NCI-H1436 (cell line): ENCODE data around the gene MED13L.

ENCODE experiments used
- DNase-seq: peaks from one replicate; lab custom pipeline; 2025; lab: John Stamatoyannopoulos, UW

The MED13L gene

GRCh38 chr12:116089080-116089479, 188.4 kb downstream of the MED13L start:
- no peak for DNase-seq

- DNase-seq: no peak
These were observed 189.5 kb downstream of the MED13L start for GRCh38 chr12:116087962-116088361.

GRCh38 chr12:116087399-116087798, 190.1 kb downstream of the MED13L start:
- DNase-seq: no peak

GRCh38 chr12:116080415-116080814, 197.1 kb downstream of the MED13L start:
- DNase-seq: no peak

- no peak for DNase-seq
These were observed 199.1 kb downstream of the MED13L start for GRCh38 chr12:116078396-116078795.

GRCh38 chr12:116077431-116077830, 200.1 kb downstream of the MED13L start:
- no peak for DNase-seq

- DNase-seq: no peak
These were observed 201.1 kb downstream of the MED13L start for GRCh38 chr12:116076399-116076798.

GRCh38 chr12:116074686-116075085, 202.8 kb downstream of the MED13L start:
- no peak for DNase-seq

GRCh38 chr12:116071555-116072230, 205.8 kb downstream of the MED13L start:
- no peak for DNase-seq

GRCh38 chr12:116070444-116070843, 207.0 kb downstream of the MED13L start:
- no peak for DNase-seq

GRCh38 chr12:116069943-116070342, 207.6 kb downstream of the MED13L start:
- DNase-seq: no peak

- DNase-seq: no peak
These were observed 208.6 kb downstream of the MED13L start for GRCh38 chr12:116068853-116069252.

GRCh38 chr12:116068371-116068770, 209.1 kb downstream of the MED13L start:
- no peak for DNase-seq

- DNase-seq: no peak
These were observed 209.6 kb downstream of the MED13L start for GRCh38 chr12:116067892-116068291.

GRCh38 chr12:116066381-116067230, 210.9 kb downstream of the MED13L start:
- no peak for DNase-seq

GRCh38 chr12:116065606-116066005, 211.9 kb downstream of the MED13L start:
- no peak for DNase-seq

GRCh38 chr12:116064493-116064892, 213.0 kb downstream of the MED13L start:
- DNase-seq: no peak

- DNase-seq: no peak
These were observed 214.8 kb downstream of the MED13L start for GRCh38 chr12:116062698-116063097.

- no peak for DNase-seq
These were observed 216.7 kb downstream of the MED13L start for GRCh38 chr12:116060764-116061163.

- no peak for DNase-seq
These were observed 217.6 kb downstream of the MED13L start for GRCh38 chr12:116059904-116060303.

- DNase-seq: no peak
These were observed 218.9 kb downstream of the MED13L start for GRCh38 chr12:116058574-116058973.

- no peak for DNase-seq
These were observed 220.1 kb downstream of the MED13L start for GRCh38 chr12:116057356-116057755.

GRCh38 chr12:116055895-116056607, 221.4 kb downstream of the MED13L start:
- DNase-seq: no peak
